ENCODE results near the gene AMOTL1. TPM values are rescaled to one million over a fixed set of nuclear protein-coding genes. Genes with fewer than 3 reads are reported as not detected.
"Not testable (repeated sequence)": the region's sequence is repeated elsewhere in the genome, so short reads cannot be mapped to it uniquely, and the experiment has no call there.

Gene AMOTL1
- polyA plus RNA-seq, 6 donors from 2014 or later, result 0.07 to 0.15 TPM; not detected in 4

DNA sequence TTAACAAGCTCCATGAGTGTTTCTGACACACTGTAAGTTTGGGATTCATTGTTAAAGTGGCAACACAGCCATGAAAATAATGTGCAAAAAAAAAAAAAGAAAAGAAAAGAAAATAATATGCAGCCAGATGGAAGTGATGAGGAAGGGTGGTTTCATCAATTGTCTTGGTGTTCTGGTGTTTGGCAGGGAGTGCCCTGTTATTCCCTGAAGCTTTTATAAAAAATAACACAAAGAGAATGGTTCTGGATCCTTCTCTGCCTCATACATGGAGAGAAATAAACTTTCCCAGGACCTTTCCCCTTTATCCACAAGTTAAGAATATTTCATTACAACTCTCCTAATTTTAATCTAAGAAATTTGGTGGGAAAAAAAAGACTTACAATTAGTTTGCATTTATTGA is 16.7 kb downstream of the AMOTL1 start:
- ATAC-seq (ENCODE audit: low read depth in 2 of 2) (no peak), DNase-seq (no peak)
- Mint-ChIP-seq H3K4me3 (no peak overlapping the region), H3K9me3 (no peaks in the 10 kb centered on the region), H3K27ac (no peak overlapping the region), H3K27me3 (no peaks in the 10 kb centered on the region), H3K4me1 (peaks cover 9 to 12% (median 11%) of the 10 kb centered on the region in 3 donors), H3K36me3 (no peaks in the 10 kb centered on the region)

DNA sequence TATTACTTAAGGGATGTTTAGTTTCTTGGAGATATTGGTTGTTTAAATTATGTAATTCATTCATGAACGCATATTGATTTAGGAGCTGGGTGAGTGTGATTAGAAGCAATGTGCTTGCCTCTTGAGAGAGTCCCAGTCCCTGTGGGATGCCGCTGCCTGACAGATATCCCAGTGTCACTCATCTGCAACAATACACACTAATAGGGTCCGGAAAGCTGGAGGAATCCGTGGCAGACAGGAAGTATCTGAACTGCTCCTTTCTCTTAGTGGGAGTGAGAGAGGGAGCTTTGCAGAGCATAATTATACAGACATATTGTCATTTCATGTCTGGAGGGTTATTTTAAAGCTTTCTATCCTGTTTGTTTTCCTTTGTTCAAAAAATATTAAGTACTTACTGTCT is 17.4 kb downstream of the AMOTL1 start:
- Mint-ChIP-seq H3K36me3 (no peaks in the 10 kb centered on the region), H3K4me3 (no peak overlapping the region), H3K27me3 (no peaks in the 10 kb centered on the region), H3K4me1 (peaks cover 6 to 7% (median 6%) of the 10 kb centered on the region in 3 donors), H3K9me3 (no peaks in the 10 kb centered on the region), H3K27ac (no peak overlapping the region)
- ATAC-seq (ENCODE audit: low read depth in 2 of 2) (no peak), DNase-seq (no peak)

DNA sequence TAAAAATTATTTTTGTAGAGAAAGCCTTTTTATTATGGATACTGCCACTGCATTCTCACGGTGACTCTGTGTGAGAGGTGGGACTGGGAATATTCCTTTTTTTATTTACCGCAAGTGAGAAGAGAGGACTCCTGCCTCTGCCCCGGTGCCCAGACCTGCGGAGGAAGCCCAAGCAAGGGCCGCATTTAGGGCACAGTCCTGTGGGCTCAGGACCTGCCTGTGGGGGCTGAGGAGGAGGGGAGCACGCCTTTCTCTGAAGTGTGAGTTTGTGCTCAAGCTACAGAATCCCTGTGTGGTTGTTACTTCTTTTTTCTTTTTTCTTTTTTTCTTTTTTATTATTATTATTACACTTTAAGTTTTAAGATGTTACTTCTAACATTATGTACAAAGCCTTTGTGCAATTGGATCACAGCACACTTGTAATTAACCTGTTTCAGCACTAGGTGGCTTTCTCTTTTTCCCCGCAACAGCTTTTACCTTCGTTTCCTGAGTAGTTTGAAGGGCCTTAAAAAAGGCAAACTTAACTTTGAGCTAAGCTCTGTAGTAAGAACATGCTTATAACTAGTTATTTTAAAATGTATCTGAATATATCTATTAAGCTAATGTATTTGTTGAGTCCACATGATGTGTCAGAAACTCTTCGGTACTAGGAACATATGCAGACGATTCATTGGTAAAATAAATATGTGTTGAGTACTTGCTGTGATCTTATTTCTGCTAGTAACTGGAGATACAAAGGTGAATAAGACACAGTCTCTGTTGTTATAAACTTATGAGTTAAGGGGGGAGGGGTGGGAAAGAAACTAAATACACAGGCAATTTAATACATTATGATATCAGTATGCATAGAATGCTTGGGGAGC is 18.3 kb downstream of the AMOTL1 start:
- H3K4me3 Mint-ChIP-seq, result no peak overlapping the region
- no peaks in the 10 kb centered on the region for H3K36me3 Mint-ChIP-seq
- DNase-seq (no peak), ATAC-seq (ENCODE audit: low read depth in 2 of 2) (peak in 1 of 2 donors; percentile 44)
- H3K4me1 Mint-ChIP-seq, result no peaks in the 10 kb centered on the region
- H3K27ac Mint-ChIP-seq, result no peak overlapping the region
- H3K9me3 Mint-ChIP-seq, result no peaks in the 10 kb centered on the region
- no peaks in the 10 kb centered on the region for H3K27me3 Mint-ChIP-seq

DNA sequence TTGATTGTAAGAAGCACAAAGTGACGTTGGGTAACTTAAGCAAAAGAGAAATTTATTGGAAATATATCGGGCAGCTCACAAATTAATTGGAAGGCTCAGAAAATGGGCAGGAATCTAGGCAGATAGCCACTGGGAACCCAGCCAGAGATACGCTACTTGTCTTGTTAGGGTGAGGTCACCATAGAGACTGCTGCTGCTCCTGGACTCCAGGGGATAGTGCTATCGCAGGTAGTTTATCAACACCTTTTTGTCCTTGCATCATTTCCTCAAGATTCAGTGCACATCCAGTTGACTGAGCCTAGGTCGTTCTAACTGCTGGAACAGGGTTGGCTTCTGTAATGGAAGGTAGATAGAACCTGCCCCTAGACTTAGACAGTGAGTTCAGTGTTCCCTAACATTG is 19.6 kb downstream of the AMOTL1 start:
- Mint-ChIP-seq H3K4me1 (no peaks in the 10 kb centered on the region), H3K36me3 (no peaks in the 10 kb centered on the region), H3K27me3 (no peaks in the 10 kb centered on the region), H3K4me3 (no peak overlapping the region), H3K27ac (no peak overlapping the region), H3K9me3 (peaks cover 0 to 4% (median 0%) of the 10 kb centered on the region in 7 donors)
- DNase-seq, result no peak
- ATAC-seq (ENCODE audit: low read depth in 2 of 2), result no peak

GRCh38 chr11:94788396-94788795 is 20.2 kb downstream of the AMOTL1 start:
- ATAC-seq (ENCODE audit: low read depth in 2 of 2) (no peak), DNase-seq (no peak)
- H3K9me3 Mint-ChIP-seq, result peaks cover 0 to 4% (median 0%) of the 10 kb centered on the region in 7 donors
- no peak overlapping the region for H3K27ac Mint-ChIP-seq
- no peaks in the 10 kb centered on the region for H3K36me3 Mint-ChIP-seq
- H3K4me3 Mint-ChIP-seq, result no peak overlapping the region
- no peaks in the 10 kb centered on the region for H3K27me3 Mint-ChIP-seq
- H3K4me1 Mint-ChIP-seq, result no peaks in the 10 kb centered on the region

DNA sequence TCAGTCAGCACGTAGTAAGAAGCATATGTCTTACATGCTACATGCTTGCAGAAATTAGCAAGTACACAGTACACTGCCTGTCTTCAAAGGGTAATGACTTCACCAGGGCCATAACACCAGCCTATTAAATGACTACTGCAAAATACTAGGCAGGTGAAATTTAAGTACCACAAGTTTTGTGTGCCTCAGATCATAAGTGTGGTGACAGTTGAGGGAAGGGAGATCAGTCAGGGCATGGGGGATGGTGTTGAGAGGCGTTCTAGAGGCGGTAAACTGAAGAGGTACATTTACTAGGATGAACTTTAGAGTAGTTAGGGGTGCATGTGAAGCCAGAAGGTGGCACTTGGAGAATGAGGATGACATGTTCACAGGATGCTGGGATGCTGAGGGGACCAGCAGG is 22.0 kb downstream of the AMOTL1 start:
- H3K36me3 Mint-ChIP-seq, result no peaks in the 10 kb centered on the region
- no peaks in the 10 kb centered on the region for H3K4me1 Mint-ChIP-seq
- H3K27ac Mint-ChIP-seq, result peak overlapping the region in 1 of 6 donors; percentile 4
- H3K9me3 Mint-ChIP-seq, result peaks cover 0 to 4% (median 0%) of the 10 kb centered on the region in 7 donors
- H3K27me3 Mint-ChIP-seq, result no peaks in the 10 kb centered on the region
- DNase-seq (no peak), ATAC-seq (ENCODE audit: low read depth in 2 of 2) (no peak)
- H3K4me3 Mint-ChIP-seq, result no peak overlapping the region

GRCh38 chr11:94790661-94791180 is 22.6 kb downstream of the AMOTL1 start:
- Mint-ChIP-seq H3K36me3 (no peaks in the 10 kb centered on the region), H3K27me3 (no peaks in the 10 kb centered on the region), H3K27ac (no peak overlapping the region), H3K4me3 (no peak overlapping the region), H3K9me3 (peaks cover 0 to 4% (median 0%) of the 10 kb centered on the region in 7 donors), H3K4me1 (no peaks in the 10 kb centered on the region)
- ATAC-seq (ENCODE audit: low read depth in 2 of 2) (no peak), DNase-seq (no peak)

DNA sequence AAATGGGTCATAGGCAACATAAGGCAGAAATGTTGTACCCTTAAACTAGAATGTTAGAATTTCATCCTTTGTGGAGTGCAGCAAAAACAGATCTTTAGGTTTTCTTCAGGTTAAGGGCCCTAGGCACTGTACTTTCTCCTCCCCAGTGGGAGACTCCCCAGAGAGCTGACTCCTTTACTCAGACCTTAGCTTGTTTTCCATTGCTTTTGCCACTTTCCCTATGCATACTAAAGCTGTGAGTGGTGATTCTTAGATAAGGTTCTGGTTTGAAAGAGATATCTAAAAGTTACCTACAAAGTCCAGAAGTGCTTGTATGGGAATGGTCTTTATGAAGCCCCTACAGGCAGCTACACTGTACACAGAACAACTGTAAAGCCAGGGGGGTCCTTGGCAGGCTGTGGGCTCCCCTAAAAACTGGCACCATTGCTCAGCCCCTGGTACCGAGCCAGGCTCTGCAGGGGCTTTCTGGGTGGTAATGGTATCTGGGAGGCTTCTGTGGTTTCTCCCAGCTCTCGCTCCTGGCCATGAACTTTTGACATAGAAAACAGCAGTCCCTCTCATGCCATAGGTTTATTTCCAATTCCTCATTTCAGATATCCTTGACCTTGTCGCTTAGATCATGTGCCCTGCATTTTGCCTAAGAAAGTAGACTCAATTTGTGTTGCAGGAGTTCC is 23.2 kb downstream of the AMOTL1 start:
- no peaks in the 10 kb centered on the region for H3K36me3 Mint-ChIP-seq
- H3K4me3 Mint-ChIP-seq, result no peak overlapping the region
- no peak overlapping the region for H3K27ac Mint-ChIP-seq
- no peaks in the 10 kb centered on the region for H3K4me1 Mint-ChIP-seq
- DNase-seq (no peak), ATAC-seq (ENCODE audit: low read depth in 2 of 2) (no peak)
- peaks cover 0 to 4% (median 0%) of the 10 kb centered on the region in 7 donors for H3K9me3 Mint-ChIP-seq
- H3K27me3 Mint-ChIP-seq, result no peaks in the 10 kb centered on the region

GRCh38 chr11:94791942-94792341 is 23.8 kb downstream of the AMOTL1 start:
- H3K27ac Mint-ChIP-seq, result peak overlapping the region in 1 of 6 donors; percentile 88
- not testable (repeated sequence) for H3K4me3 Mint-ChIP-seq, H3K4me1 Mint-ChIP-seq

GRCh38 chr11:94792451-94792850 is 24.3 kb downstream of the AMOTL1 start:
- ATAC-seq (ENCODE audit: low read depth in 2 of 2) (no peak), DNase-seq (no peak)
- Mint-ChIP-seq H3K9me3 (peaks cover 0 to 4% (median 0%) of the 10 kb centered on the region in 7 donors), H3K4me3 (no peak overlapping the region), H3K27ac (no peak overlapping the region), H3K36me3 (no peaks in the 10 kb centered on the region), H3K4me1 (no peaks in the 10 kb centered on the region), H3K27me3 (no peaks in the 10 kb centered on the region)

More at GRCh38 chr11:94791942-94792341, 23.8 kb downstream of the AMOTL1 start:
- DNase-seq; ATAC-seq (ENCODE audit: low read depth in 2 of 2); H3K27me3 Mint-ChIP-seq; H3K36me3 Mint-ChIP-seq; H3K9me3 Mint-ChIP-seq: not testable (repeated sequence)

- no peak overlapping the region for H3K27ac Mint-ChIP-seq
- H3K4me3 Mint-ChIP-seq, result no peak overlapping the region
- H3K4me1 Mint-ChIP-seq, result no peaks in the 10 kb centered on the region
- peaks cover 0 to 4% (median 0%) of the 10 kb centered on the region in 7 donors for H3K9me3 Mint-ChIP-seq
- no peaks in the 10 kb centered on the region for H3K36me3 Mint-ChIP-seq
- H3K27me3 Mint-ChIP-seq, result no peaks in the 10 kb centered on the region
- DNase-seq (no peak), ATAC-seq (ENCODE audit: low read depth in 2 of 2) (no peak)
Measured at GRCh38 chr11:94793002-94793401, 24.8 kb downstream of the AMOTL1 start.

DNA sequence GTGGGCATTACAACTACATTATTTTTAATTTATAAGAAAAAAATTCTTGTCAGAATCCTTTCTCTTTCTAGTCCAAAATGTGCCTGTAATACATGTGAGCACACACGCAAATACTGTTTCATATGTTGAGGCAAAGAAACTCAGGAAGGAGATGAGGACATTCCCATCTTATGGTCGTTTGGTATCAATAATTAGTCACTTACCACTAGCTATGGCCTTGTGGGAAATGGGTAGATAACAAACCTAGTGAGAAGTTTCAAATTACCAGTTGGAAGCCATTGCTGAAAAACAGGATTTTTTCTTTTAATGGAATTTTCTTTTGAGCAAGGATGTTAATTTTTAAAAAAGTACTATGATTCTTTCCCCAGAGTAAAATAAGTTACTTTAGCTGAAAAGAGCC is 25.7 kb downstream of the AMOTL1 start:
- Mint-ChIP-seq H3K27ac (no peak overlapping the region), H3K4me1 (no peaks in the 10 kb centered on the region), H3K9me3 (peaks cover 0 to 4% (median 0%) of the 10 kb centered on the region in 7 donors), H3K4me3 (no peak overlapping the region), H3K36me3 (no peaks in the 10 kb centered on the region), H3K27me3 (no peaks in the 10 kb centered on the region)
- DNase-seq (no peak), ATAC-seq (ENCODE audit: low read depth in 2 of 2) (no peak)

- H3K27ac Mint-ChIP-seq, result no peak overlapping the region
- ATAC-seq (ENCODE audit: low read depth in 2 of 2) (no peak), DNase-seq (no peak)
- no peak overlapping the region for H3K4me3 Mint-ChIP-seq
- peaks cover 0 to 4% (median 0%) of the 10 kb centered on the region in 7 donors for H3K9me3 Mint-ChIP-seq
- H3K36me3 Mint-ChIP-seq, result no peaks in the 10 kb centered on the region
- H3K4me1 Mint-ChIP-seq, result no peaks in the 10 kb centered on the region
- no peaks in the 10 kb centered on the region for H3K27me3 Mint-ChIP-seq
Measured at GRCh38 chr11:94794287-94795168, 26.4 kb downstream of the AMOTL1 start.

Measured in naive B cell (primary cell).